Smooth muscle cell (in vitro differentiated cells): ENCODE data around the gene KNTC1. TPM values are rescaled to one million over a fixed set of nuclear protein-coding genes. Genes with fewer than 3 reads are reported as not detected.
"Not testable (repeated sequence)": the region's sequence is repeated elsewhere in the genome, so short reads cannot be mapped to it uniquely, and the experiment has no call there.

ENCODE experiments used
- DNase-seq: peaks from one replicate; lab custom pipeline; 2025; ENCODE audit not compliant: unreplicated experiment; lab: John Stamatoyannopoulos, UW
- H2AFZ ChIP-seq: fragments of 200-600 bp; sonication (generic); 2 replicates; pipeline ENCODE4 v1.6.0; 2016; ENCODE audit warnings: antibody characterized with exemption, low read depth, mild to moderate bottlenecking
- H3F3A ChIP-seq: fragments of 200-600 bp; sonication (generic); 2 replicates; pipeline ENCODE4 v1.6.0; 2017; ENCODE audit warnings: antibody characterized with exemption, low read depth
- H3K27ac ChIP-seq: fragments of 200-600 bp; sonication (generic); 2 replicates; pipeline ENCODE4 v1.5.1; 2016; ENCODE audit warnings: low read depth, mild to moderate bottlenecking
- H3K27me3 ChIP-seq: fragments of 200-600 bp; sonication (generic); 2 replicates; pipeline ENCODE4 v1.6.1; 2016; ENCODE audit warnings: low read depth, mild to moderate bottlenecking
- H3K36me3 ChIP-seq: fragments of 200-600 bp; sonication (generic); 2 replicates; pipeline ENCODE4 v1.5.1; 2016; ENCODE audit warnings: low read depth
- H3K4me1 ChIP-seq: fragments of 200-600 bp; sonication (generic); 2 replicates; pipeline ENCODE4 v1.5.1; 2016; ENCODE audit warnings: low read depth
- H3K4me2 ChIP-seq: fragments of 200-600 bp; sonication (generic); 2 replicates; pipeline ENCODE4 v1.6.0; 2016; ENCODE audit warnings: mild to moderate bottlenecking
- H3K4me3 ChIP-seq: fragments of 200-600 bp; sonication (generic); 2 replicates; pipeline ENCODE4 v1.5.1; 2016; ENCODE audit warnings: mild to moderate bottlenecking
- H3K79me2 ChIP-seq: fragments of 200-600 bp; sonication (generic); 2 replicates; pipeline ENCODE4 v1.6.0; 2016; ENCODE audit warnings: low read depth, mild to moderate bottlenecking
- H3K9ac ChIP-seq: fragments of 200-600 bp; sonication (generic); 2 replicates; pipeline ENCODE4 v1.6.0; 2016; ENCODE audit warnings: low read depth
- H3K9me3 ChIP-seq: fragments of 200-600 bp; sonication (generic); replicated peaks from 2 replicates; pipeline ENCODE4 v1.5.1; 2016; ENCODE audit warnings: low read depth
- H4K20me1 ChIP-seq: fragments of 200-600 bp; sonication (generic); 2 replicates; pipeline ENCODE4 v1.6.0; 2016; ENCODE audit warnings: low read depth
- WGBS: methylation state at CpG from one replicate; pipeline ENCODE4 v1.1.7; 2016; ENCODE audit warnings: low lambda C conversion rate; 5-methylcytosine and 5-hydroxymethylcytosine counted together
- polyA plus RNA-seq: library from polyadenylated mRNA; unstranded; fragments of >200 nt; fragmentation: Nextera tagmentation; extraction: Ambion mirVana; gene quantifications from 2 replicates; pipeline ENCODE4 v1.2.1, GENCODE V29; 2016
- total RNA-seq: library from RNA; depleted of rRNA; stranded (reverse); fragments of >200 nt; gene quantifications from 2 replicates; pipeline ENCODE4 v1.2.3, GENCODE V29; 2014
- TF ChIP-seq, protein P1 (sequence below): fragments of 200-600 bp; sonication (generic); IDR thresholded peaks from 2 replicates; pipeline ENCODE4 v1.5.1; 2017; ENCODE audit warnings: borderline replicate concordance, mild to moderate bottlenecking, antibody characterized with exemption; ENCODE audit not compliant: insufficient read depth, poor library complexity, severe bottlenecking

KNTC1 gene
- total and polyA plus RNA-seq, 2 experiments from 2014 or later = 9.1 to 22.7 TPM

DNA sequence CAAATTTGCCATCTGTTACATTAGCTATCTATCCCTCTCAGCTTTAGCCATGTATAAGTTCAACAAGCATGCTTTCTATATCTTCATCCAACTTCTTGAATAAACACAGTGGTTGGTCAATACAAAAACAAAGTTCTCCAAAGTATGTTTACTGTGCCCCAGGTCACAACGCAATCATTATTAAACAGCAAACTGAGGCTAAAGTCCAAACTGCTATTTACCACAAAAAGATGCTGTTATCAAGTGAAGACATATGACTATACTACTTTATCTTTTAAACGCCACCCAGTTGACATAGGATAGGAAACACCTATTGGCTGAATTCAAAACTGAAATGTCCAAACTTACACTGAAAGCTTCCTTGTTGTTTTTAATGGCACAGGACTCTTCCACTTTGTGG, 38.0 kb upstream of the KNTC1 start:
- Histone ChIP-seq H3K27me3 (no peaks in the 10 kb centered on the region), H3K4me2 (no peak overlapping the region), H3K4me3 (no peak overlapping the region), H4K20me1 (peaks cover 8% of the 10 kb centered on the region), H3K9me3 (no peaks in the 10 kb centered on the region), H3K79me2 (peaks cover 7% of the 10 kb centered on the region), H3K27ac (no peak overlapping the region), H3F3A (no peaks in the 10 kb centered on the region), H2AFZ (no peak overlapping the region), H3K36me3 (peaks cover 28% of the 10 kb centered on the region), H3K4me1 (no peaks in the 10 kb centered on the region), H3K9ac (no peak overlapping the region)
- DNase-seq = no peak
- TF ChIP-seq, protein P1, sequence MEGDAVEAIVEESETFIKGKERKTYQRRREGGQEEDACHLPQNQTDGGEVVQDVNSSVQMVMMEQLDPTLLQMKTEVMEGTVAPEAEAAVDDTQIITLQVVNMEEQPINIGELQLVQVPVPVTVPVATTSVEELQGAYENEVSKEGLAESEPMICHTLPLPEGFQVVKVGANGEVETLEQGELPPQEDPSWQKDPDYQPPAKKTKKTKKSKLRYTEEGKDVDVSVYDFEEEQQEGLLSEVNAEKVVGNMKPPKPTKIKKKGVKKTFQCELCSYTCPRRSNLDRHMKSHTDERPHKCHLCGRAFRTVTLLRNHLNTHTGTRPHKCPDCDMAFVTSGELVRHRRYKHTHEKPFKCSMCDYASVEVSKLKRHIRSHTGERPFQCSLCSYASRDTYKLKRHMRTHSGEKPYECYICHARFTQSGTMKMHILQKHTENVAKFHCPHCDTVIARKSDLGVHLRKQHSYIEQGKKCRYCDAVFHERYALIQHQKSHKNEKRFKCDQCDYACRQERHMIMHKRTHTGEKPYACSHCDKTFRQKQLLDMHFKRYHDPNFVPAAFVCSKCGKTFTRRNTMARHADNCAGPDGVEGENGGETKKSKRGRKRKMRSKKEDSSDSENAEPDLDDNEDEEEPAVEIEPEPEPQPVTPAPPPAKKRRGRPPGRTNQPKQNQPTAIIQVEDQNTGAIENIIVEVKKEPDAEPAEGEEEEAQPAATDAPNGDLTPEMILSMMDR = no peak
- WGBS = 89% methylated on average over 2 of the region's 2 CpGs

DNA sequence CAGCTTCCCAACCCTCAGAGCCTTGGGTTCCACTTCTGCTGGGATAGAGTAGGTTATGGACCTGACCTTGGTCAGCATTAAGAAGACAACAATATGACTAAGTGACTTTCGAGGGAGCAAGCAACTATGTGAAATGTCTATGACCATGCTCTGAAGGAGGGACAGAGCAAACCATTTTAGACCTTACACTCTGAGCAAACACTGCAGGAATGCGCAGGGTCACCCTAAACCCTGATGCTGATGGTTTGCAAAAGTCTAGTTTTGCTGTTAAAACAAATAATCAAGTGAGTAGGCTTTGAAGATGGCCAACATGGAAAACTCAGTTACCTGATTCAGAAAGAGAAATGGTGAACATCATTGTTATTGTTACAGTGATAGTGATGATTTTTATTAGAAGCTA, 35.1 kb upstream of the KNTC1 start:
- Histone ChIP-seq H3K4me2 (no peak overlapping the region), H3K27me3 (no peaks in the 10 kb centered on the region), H3K36me3 (peaks cover 28% of the 10 kb centered on the region), H3F3A (no peaks in the 10 kb centered on the region), H3K9me3 (no peaks in the 10 kb centered on the region), H3K4me3 (no peak overlapping the region), H3K4me1 (no peaks in the 10 kb centered on the region), H3K27ac (no peak overlapping the region), H3K79me2 (peaks cover 30% of the 10 kb centered on the region), H3K9ac (no peak overlapping the region), H4K20me1 (peaks cover 31% of the 10 kb centered on the region), H2AFZ (no peak overlapping the region)
- TF ChIP-seq, protein P1 = no peak
- 90% methylated on average over 2 of the region's 2 CpGs for WGBS
- no peak for DNase-seq

DNA sequence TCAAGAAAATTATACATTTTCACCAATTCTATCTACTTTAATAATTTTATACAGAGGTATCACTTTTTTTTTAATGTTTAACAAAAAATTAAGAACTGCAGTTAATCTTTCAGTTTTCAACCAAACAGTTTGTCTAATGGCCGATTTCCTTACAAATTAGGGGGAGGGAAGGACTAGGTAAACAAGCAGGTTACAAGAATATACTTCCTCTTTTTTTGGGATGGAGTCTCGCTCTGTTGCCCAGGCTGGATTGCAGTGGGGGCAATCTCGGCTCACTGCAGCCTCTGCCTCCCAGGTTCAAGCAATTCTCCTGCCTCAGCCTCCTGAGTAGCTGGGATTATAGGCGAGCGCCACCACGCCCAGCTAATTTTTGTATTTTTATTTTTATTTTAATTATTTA, 33.8 kb upstream of the KNTC1 start:
- not testable (repeated sequence) for H3F3A ChIP-seq, H3K4me1 ChIP-seq, DNase-seq, H3K9me3 ChIP-seq, H3K27me3 ChIP-seq, H3K27ac ChIP-seq, H2AFZ ChIP-seq, H3K4me3 ChIP-seq, H3K4me2 ChIP-seq, H3K9ac ChIP-seq
- H4K20me1 ChIP-seq = peaks cover 44% of the 10 kb centered on the region
- H3K36me3 ChIP-seq = peaks cover 22% of the 10 kb centered on the region
- WGBS = 91% methylated on average over 6 of the region's 6 CpGs
- peaks cover 40% of the 10 kb centered on the region for H3K79me2 ChIP-seq

DNA sequence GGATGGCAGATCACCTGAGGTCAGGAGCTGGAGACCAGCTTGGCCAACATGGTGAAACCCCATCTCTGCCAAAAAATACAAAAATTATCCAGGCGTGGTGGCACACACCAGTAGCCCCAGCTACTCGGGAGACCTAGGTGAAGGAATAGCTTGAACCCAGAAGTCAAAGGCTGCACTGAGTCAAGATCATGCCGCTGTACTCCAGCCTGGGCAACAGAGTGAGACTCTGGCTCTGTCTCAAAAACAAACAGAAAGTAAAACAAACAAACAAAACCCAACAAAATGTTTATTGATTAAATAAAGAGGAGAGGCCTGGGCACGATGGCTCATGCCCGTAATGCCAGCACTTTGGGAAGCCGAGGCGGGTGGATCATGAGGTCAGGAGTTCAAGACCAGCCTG, 31.8 kb upstream of the KNTC1 start:
- Histone ChIP-seq H3K9ac (no peak overlapping the region), H3K4me2 (no peak overlapping the region), H3K27ac (no peak overlapping the region), H3K79me2 (peaks cover 59% of the 10 kb centered on the region), H3K9me3 (no peaks in the 10 kb centered on the region), H2AFZ (no peak overlapping the region), H3F3A (peaks cover 6% of the 10 kb centered on the region), H3K4me3 (no peak overlapping the region), H3K36me3 (peaks cover 7% of the 10 kb centered on the region), H3K4me1 (peaks cover 9% of the 10 kb centered on the region), H3K27me3 (no peaks in the 10 kb centered on the region), H4K20me1 (peaks cover 59% of the 10 kb centered on the region)
- DNase-seq = no peak
- TF ChIP-seq, protein P1 = no peak
- WGBS = 99% methylated on average over 7 of the region's 7 CpGs
